MM.1S (cell line): Measurements from ENCODE around the gene CHCHD4.
"Not testable (repeated sequence)": the region's sequence is repeated elsewhere in the genome, so short reads cannot be mapped to it uniquely, and the experiment has no call there.

Source experiments
- DNase-seq: peaks from one replicate; pipeline ENCODE4 v3.0.0-alpha.2; 2015
- H2AFZ ChIP-seq: fragments of 300-600 bp; sonication (generic); 2 replicates; pipeline ENCODE4 v1.6.0; 2016; ENCODE audit warnings: antibody characterized with exemption, low read length
- H3F3A ChIP-seq: fragments of 300-600 bp; sonication (generic); 2 replicates; pipeline ENCODE4 v1.6.1; 2016; ENCODE audit warnings: mild to moderate bottlenecking, antibody characterized with exemption, low read length, moderate library complexity, mixed read lengths; ENCODE audit not compliant: insufficient read depth
- H3K27ac ChIP-seq: fragments of 300-600 bp; sonication (generic); 2 replicates; pipeline ENCODE4 v1.5.1; 2016; ENCODE audit warnings: mild to moderate bottlenecking, low read length
- H3K27me3 ChIP-seq: fragments of 300-600 bp; sonication (generic); replicated peaks from 2 replicates; pipeline ENCODE4 v1.6.0; 2016; ENCODE audit warnings: low read length; ENCODE audit not compliant: insufficient read depth
- H3K36me3 ChIP-seq: fragments of 300-600 bp; sonication (generic); replicated peaks from 2 replicates; pipeline ENCODE4 v1.6.1; 2016; ENCODE audit warnings: mild to moderate bottlenecking, low read length, mixed read lengths; ENCODE audit not compliant: insufficient read depth
- H3K4me1 ChIP-seq: fragments of 300-600 bp; sonication (generic); 2 replicates; pipeline ENCODE4 v1.6.1; 2016; ENCODE audit warnings: low read length, mixed read lengths
- H3K4me2 ChIP-seq: fragments of 300-600 bp; sonication (generic); 2 replicates; pipeline ENCODE4 v1.6.0; 2016; ENCODE audit warnings: low read depth, low read length
- H3K4me3 ChIP-seq: fragments of 300-600 bp; sonication (generic); 2 replicates; pipeline ENCODE4 v1.5.1; 2016; ENCODE audit warnings: low read length, mixed read lengths
- H3K79me2 ChIP-seq: fragments of 300-600 bp; sonication (generic); 2 replicates; pipeline ENCODE4 v1.6.1; 2016; ENCODE audit warnings: mixed run types, low read length, mixed read lengths
- H3K9ac ChIP-seq: fragments of 300-600 bp; sonication (generic); 2 replicates; pipeline ENCODE4 v1.6.1; 2016; ENCODE audit warnings: low read length, mixed read lengths
- H3K9me2 ChIP-seq: fragments of 300-600 bp; sonication (generic); replicated peaks from 2 replicates; pipeline ENCODE4 v1.6.1; 2016; ENCODE audit warnings: mild to moderate bottlenecking, low read length, mixed read lengths; ENCODE audit not compliant: insufficient read depth
- H3K9me3 ChIP-seq: fragments of 300-600 bp; sonication (generic); replicated peaks from 2 replicates; pipeline ENCODE4 v1.6.1; 2016; ENCODE audit warnings: mild to moderate bottlenecking, low read length, mixed read lengths; ENCODE audit not compliant: insufficient read depth
- H4K20me1 ChIP-seq: fragments of 300-600 bp; sonication (generic); 2 replicates; pipeline ENCODE4 v1.6.1; 2016; ENCODE audit warnings: mild to moderate bottlenecking, low read length, moderate library complexity, mixed read lengths; ENCODE audit not compliant: insufficient read depth
- EZH2 ChIP-seq: fragments of 300-600 bp; sonication (generic); optimal IDR thresholded peaks from 2 replicates; pipeline ENCODE3; 2017; ENCODE audit warnings: low read depth, mild to moderate bottlenecking, antibody characterized with exemption, low read length, mixed read lengths
- EZH2phosphoT487 ChIP-seq: fragments of 300-600 bp; sonication (generic); IDR thresholded peaks from 2 replicates; pipeline ENCODE4 v1.6.1; 2018; ENCODE audit warnings: antibody characterized with exemption, low read length
- TF ChIP-seq, protein P1 (sequence below): fragments of 300-600 bp; sonication (generic); IDR thresholded peaks from 2 replicates; pipeline ENCODE4 v1.5.1; 2016; ENCODE audit warnings: antibody characterized with exemption, low read length, mixed read lengths

The CHCHD4 gene

DNA sequence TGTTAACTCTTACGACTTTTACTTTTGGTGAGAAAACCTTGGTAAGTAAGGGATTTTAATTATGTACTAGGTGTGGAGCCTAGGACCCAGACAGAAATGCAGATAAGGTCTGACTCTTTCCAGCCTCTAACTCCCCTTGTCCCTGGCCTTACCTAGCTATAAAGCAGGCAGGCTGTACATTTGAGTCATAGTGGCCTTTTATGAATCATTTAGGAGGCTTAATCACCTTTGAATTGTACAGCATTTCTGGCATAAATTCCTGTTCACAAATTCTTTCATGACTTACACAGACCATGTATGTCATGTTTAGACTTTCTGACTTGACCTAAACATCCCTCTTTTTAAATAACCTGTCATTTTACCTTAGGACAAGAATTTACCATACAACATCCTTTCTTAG, 47.4 kb downstream of the CHCHD4 start:
- H3K4me1 ChIP-seq, result no peaks in the 10 kb centered on the region
- no peaks in the 10 kb centered on the region for H3K36me3 ChIP-seq
- H3K4me3 ChIP-seq, result no peak overlapping the region
- H3K79me2 ChIP-seq, result no peaks in the 10 kb centered on the region
- peaks cover 8% of the 10 kb centered on the region for H3F3A ChIP-seq
- H3K9ac ChIP-seq, result no peak overlapping the region
- no peaks in the 10 kb centered on the region for H4K20me1 ChIP-seq
- H3K27me3 ChIP-seq, result no peaks in the 10 kb centered on the region
- H2AFZ ChIP-seq, result no peak overlapping the region
- DNase-seq, result no peak
- H3K27ac ChIP-seq, result no peak overlapping the region
- H3K4me2 ChIP-seq, result no peak overlapping the region
- H3K9me2 ChIP-seq, result no peaks in the 10 kb centered on the region
- no peaks in the 10 kb centered on the region for H3K9me3 ChIP-seq
- TF ChIP-seq EZH2, result no peak
- TF ChIP-seq EZH2phosphoT487, result no peak
- TF ChIP-seq, protein P1, sequence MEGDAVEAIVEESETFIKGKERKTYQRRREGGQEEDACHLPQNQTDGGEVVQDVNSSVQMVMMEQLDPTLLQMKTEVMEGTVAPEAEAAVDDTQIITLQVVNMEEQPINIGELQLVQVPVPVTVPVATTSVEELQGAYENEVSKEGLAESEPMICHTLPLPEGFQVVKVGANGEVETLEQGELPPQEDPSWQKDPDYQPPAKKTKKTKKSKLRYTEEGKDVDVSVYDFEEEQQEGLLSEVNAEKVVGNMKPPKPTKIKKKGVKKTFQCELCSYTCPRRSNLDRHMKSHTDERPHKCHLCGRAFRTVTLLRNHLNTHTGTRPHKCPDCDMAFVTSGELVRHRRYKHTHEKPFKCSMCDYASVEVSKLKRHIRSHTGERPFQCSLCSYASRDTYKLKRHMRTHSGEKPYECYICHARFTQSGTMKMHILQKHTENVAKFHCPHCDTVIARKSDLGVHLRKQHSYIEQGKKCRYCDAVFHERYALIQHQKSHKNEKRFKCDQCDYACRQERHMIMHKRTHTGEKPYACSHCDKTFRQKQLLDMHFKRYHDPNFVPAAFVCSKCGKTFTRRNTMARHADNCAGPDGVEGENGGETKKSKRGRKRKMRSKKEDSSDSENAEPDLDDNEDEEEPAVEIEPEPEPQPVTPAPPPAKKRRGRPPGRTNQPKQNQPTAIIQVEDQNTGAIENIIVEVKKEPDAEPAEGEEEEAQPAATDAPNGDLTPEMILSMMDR, result no peak

DNA sequence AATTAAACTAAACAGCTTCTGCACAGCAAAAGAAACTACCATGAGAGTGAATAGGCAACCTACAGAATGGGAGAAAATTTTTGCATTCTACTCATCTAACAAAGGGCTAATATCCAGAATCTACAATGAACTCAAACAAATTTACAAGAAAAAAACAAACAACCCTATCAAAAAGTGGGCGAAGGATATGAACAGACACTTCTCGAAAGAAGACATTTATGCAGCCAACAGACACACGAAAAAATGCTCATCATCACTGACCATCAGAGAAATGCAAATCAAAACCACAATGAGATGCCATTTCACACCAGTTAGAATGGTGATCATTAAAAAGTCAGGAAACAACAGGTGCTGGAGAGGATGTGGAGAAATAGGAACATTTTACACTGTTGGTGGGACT, 49.4 kb downstream of the CHCHD4 start:
- H3F3A ChIP-seq, H3K4me2 ChIP-seq, H3K79me2 ChIP-seq: not testable (repeated sequence)

DNA sequence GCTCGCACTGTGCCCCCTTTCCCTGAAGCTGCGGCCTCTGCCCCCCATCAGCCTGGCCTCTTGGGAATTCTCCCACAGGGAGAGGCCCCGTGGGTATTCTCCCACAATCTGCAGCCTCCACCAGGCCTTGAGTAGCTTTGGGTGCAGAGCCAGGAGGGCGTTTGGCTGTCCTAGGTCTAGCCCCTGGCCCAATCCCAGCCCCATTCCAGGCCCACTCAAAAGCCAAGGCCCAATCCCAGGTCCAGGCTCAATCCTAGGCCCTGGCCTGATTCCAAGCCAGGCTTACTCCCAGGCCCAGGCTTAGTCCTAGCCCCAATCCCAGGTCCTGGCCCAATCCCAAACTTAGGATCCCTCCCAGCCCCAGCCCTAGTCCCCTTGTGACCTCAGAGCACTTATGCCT, 59.8 kb downstream of the CHCHD4 start:
- Histone ChIP-seq H3K4me2 (no peak overlapping the region), H3K9me3 (no peaks in the 10 kb centered on the region), H3F3A (no peaks in the 10 kb centered on the region), H4K20me1 (no peaks in the 10 kb centered on the region), H3K27ac (no peak overlapping the region), H3K9ac (no peak overlapping the region), H3K79me2 (no peaks in the 10 kb centered on the region), H3K36me3 (no peaks in the 10 kb centered on the region), H3K27me3 (no peaks in the 10 kb centered on the region), H3K9me2 (no peaks in the 10 kb centered on the region), H3K4me1 (no peaks in the 10 kb centered on the region), H3K4me3 (no peak overlapping the region), H2AFZ (no peak overlapping the region)
- no peak for DNase-seq
- TF ChIP-seq, protein P1, result no peak
- TF ChIP-seq EZH2 (no peak), EZH2phosphoT487 (no peak)

More for the DNA sequence above, 49.4 kb downstream of the CHCHD4 start:
- H3K27me3 ChIP-seq, H3K4me3 ChIP-seq, DNase-seq, H3K9me2 ChIP-seq, H3K27ac ChIP-seq, H3K36me3 ChIP-seq, H3K4me1 ChIP-seq, H2AFZ ChIP-seq, H4K20me1 ChIP-seq, H3K9me3 ChIP-seq, H3K9ac ChIP-seq: not testable (repeated sequence)

DNA sequence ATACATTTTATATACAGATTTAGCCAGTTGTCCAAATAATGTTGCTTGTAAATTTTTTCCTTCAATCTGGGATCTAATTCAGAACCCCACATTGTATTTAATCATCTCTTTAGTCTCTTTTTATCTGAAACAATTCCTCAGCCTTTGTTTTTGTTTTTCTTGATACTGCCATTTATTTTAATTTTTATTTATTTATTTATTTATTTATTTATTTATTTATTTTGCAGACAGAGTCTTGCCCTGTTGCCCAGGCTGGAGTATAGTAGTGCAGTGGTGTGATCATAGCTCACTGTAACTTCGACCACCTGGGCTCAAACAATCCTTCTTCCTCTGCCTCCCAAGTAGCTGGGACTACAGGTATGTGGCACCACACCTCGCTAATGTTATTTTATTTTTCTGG, 61.5 kb downstream of the CHCHD4 start:
- Histone ChIP-seq H3K27me3 (no peaks in the 10 kb centered on the region), H3K36me3 (no peaks in the 10 kb centered on the region), H3K4me3 (no peak overlapping the region), H3K9me3 (no peaks in the 10 kb centered on the region), H3K4me1 (no peaks in the 10 kb centered on the region), H3F3A (no peaks in the 10 kb centered on the region), H3K79me2 (no peaks in the 10 kb centered on the region), H3K9me2 (no peaks in the 10 kb centered on the region), H3K27ac (no peak overlapping the region), H3K9ac (no peak overlapping the region), H4K20me1 (no peaks in the 10 kb centered on the region), H2AFZ (no peak overlapping the region), H3K4me2 (no peak overlapping the region)
- TF ChIP-seq EZH2 (no peak), EZH2phosphoT487 (no peak)
- TF ChIP-seq, protein P1, result no peak
- no peak for DNase-seq
